Cardiac septum (tissue), 1 donor: ENCODE data around the gene SLAMF7. TPM values are rescaled to one million over a fixed set of nuclear protein-coding genes. Genes with fewer than 3 reads are reported as not detected.

Experiments
- DNase-seq: peaks from one replicate; pipeline ENCODE4 v3.0.0-alpha.2; 2020; ENCODE audit warnings: low spot score
- intact Hi-C: fragments of 100-400 bp; cut with DNase I; formaldehyde crosslinking; loops from one replicate; pipeline ENCODE4 v1.14.0; 2022
- total RNA-seq: library from RNA; stranded (reverse); fragmentation: NEBNext Ultra II Directional; extraction: Animal tissue kit (Norgen Biotek cat#: 25700); gene quantifications from one replicate; pipeline ENCODE4 v1.2.1, GENCODE V29; 2021
- donor health status: DM: no; HTN: no; CAD: no.

The SLAMF7 gene
- total RNA-seq, 1 donor from 2014 or later, result 1.2 TPM

DNA sequence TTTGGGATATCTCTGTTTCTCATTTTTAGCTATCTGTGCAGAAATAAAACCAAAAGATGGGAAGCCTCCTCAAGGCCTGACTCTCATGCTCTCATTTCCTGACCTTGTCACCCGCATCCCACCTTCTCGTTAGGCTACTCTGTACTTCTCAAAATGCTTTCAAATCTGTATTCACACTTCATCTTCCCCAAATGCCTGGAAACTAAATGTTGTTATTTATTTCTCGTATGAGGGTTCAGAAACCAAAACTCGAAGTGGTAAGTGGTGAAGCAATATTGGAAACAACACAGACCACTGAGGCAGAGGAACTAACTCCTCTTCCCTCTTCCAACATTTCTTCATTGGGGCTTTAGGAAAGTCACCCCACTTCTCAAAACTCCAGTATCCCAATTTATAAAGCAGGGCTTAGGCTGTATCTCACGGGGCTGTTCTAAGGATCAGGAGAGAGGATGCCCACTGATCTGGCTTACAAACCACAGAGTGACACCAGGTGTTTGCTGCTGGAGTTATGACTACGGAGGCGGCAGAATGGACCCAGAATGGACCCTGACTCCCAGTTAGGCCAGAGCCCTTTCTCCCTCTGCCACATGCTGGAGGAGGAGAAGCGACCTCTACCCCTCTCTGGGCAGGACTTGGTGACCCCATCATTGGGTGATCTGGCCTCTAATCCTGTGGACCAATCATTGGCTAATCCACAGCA lies 3.5 kb downstream of the SLAMF7 start:
- no peak for DNase-seq
- intact Hi-C loops, result no loop called here

DNA sequence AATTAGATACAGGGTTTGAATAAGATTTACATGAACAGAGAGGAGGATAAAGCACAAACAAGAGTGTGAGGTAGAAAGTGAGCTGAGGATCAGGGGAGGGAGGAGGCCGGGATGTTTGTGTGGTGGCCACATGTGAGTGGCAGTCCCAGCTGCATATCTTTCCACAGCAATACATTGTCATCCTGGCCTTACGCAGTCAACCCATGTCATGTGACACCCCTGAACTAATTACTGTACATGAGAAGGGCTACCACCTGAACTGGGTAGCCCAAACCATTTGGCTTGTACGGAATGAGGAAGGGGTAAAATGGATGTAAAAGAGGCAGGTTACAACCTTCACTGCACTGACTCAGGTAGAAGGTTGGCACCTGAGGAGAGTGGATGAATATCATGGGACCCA lies 4.2 kb downstream of the SLAMF7 start:
- DNase-seq, result no peak
- intact Hi-C loops, result no loop called here

DNA sequence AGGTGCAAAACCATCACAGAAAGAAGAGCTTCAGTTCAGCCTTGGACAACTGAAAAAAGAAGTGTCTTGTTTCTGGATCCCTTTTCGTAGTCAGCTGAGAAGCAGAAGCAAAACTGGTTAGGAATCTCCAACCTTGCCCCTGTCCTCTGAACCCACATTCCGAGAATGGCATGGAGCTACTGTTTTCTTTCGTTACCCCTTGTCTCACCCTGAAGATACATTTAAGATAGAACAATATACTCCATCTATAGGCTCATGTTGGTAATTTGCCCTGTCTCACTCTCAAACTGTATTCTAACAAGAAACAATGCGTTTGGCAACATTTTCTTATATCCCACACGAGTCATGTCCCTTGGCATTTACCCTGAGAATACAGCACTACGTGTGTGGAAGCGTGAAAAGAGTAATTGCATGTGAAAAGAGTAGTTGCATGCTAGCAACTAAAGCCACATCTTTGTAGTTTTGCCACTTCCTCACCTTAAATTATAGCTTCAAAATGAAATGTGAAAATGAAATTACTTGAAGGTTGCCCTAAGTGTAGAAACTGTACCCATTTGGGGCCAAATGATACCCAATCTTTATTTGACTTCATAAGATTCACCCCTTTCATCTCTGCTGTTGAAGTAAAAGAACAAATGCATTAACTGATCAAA lies 5.3 kb downstream of the SLAMF7 start:
- no peak for DNase-seq
- intact Hi-C loops, result no loop called here

- intact Hi-C loops, result no loop called here
- no peak for DNase-seq
Measured at GRCh38 chr1:160744852-160745520, 5.9 kb downstream of the SLAMF7 start.

GRCh38 chr1:160745551-160745950 lies 6.5 kb downstream of the SLAMF7 start:
- intact Hi-C loops, result no loop called here
- no peak for DNase-seq

GRCh38 chr1:160746836-160747500 lies 7.9 kb downstream of the SLAMF7 start:
- intact Hi-C loops, result no loop called here
- no peak for DNase-seq

DNA sequence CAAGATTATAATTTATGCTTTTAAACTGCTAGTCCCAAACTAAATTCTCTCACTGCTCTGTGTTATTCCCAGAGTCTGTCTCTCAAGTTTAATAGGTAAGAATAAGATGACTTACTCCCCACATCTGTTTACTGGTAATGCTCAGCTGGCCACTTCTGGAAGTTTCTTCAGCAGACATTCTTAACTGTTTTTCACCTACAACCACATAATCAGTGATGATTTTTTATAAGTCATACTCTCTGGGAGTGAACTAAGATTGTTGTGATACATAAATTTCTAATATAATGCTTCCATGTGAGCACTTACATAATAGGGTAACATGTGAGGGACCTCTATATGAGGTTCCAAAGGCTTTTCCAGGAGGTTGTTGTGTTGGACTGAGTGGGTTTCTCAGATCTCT lies 8.7 kb downstream of the SLAMF7 start:
- intact Hi-C loops, result no loop called here
- no peak for DNase-seq

GRCh38 chr1:160748181-160748877 lies 9.3 kb downstream of the SLAMF7 start:
- intact Hi-C loops, result no loop called here
- DNase-seq, result no peak

- intact Hi-C loops, result no loop called here
- no peak for DNase-seq
Measured at GRCh38 chr1:160748878-160749269, 9.8 kb downstream of the SLAMF7 start.

GRCh38 chr1:160750608-160751007 lies 11.6 kb downstream of the SLAMF7 start:
- DNase-seq, result no peak
- intact Hi-C loops, result no loop called here

GRCh38 chr1:160752406-160752805 lies 13.4 kb downstream of the SLAMF7 start:
- intact Hi-C loops, result no loop called here

DNA sequence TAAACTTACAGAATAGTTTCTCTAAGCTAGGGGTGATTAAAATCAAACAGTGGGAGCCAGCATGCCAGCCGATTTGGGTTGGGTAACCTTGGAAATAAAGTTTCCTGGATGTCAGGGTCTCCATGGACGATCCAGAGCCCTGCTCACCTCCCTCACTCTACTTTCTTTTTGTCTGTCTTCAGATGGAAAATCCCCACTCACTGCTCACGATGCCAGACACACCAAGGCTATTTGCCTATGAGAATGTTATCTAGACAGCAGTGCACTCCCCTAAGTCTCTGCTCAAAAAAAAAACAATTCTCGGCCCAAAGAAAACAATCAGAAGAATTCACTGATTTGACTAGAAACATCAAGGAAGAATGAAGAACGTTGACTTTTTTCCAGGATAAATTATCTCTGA lies 13.9 kb downstream of the SLAMF7 start:
- no peak for DNase-seq
- intact Hi-C loops, result no loop called here

More at GRCh38 chr1:160752406-160752805, 13.4 kb downstream of the SLAMF7 start:
- DNase-seq, result no peak

DNA sequence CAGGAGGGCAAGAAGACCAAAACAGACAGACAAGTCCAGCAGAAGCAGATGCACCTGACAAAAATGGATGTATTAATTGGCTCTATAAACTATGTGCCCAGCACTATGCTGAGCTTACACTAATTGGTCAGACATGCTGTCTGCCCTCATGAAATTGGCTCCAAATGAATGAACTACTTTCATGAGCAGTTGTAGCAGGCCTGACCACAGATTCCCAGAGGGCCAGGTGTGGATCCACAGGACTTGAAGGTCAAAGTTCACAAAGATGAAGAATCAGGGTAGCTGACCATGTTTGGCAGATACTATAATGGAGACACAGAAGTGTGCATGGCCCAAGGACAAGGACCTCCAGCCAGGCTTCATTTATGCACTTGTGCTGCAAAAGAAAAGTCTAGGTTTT lies 14.5 kb downstream of the SLAMF7 start:
- intact Hi-C loops, result no loop called here
- no peak for DNase-seq

DNA sequence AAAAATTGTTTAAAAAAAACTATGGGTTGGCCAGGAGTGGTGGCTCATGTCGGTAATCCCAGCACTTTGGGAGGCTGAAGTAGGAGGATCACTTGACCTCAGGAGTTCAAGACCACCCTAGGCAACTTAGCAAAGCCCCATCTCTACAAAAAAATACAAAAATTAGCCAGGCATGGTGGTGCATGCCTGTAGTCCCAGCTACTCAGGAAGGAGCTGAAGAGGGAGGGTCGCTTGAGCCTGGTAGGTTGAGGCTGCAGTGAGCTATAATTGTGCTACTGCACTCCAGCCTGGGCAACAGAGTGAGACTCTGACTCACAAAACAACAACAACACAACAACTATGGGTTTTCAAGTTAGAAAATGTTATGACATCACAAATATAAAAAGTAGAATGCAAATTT lies 16.4 kb downstream of the SLAMF7 start:
- no peak for DNase-seq
- intact Hi-C loops, result no loop called here

DNA sequence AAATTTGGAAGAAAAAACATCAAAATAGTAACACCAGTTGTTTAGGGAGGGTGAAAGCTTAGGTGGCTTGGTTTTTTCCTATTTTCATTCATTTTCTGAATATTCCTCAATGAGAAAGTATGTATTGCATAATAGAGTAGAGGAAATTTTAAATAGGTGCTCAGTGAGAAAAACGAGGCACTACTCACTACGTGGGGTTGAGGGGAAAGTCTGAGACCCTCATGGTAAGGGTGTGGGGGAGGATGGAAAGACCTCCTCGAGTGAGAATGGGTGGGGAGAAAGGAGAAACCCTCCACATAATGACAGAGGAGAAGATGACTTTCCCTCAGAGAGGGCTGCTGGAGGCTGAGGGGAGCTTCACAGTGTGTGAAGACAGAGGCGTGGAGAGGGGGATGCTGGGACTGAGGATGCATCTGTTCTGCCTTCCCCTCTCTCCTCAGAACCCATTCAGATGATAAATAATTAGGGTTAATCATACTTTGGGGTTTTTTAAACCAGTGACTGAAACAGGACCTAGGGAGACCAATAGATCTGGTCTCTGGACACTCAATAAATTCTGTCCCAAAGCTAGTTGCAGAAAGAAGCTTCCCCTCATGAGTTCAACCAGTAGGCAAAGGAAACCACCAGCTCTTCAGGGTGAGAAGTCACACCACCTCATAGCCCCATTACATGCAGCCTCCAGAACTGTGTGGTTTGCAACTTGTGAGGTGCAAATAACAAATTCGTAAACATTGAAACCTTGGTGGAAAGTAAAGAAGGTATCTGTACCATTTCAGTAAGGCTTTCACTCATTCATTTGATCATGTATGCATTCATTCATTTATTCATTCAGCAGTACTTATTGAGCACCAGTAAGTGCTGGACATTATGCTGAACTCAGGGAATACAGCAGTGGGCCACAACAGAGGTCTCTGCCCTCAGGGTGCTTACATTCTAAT lies 17.1 kb downstream of the SLAMF7 start:
- no peak for DNase-seq
- intact Hi-C loops, result no loop called here

GRCh38 chr1:160756849-160757201 lies 17.8 kb downstream of the SLAMF7 start:
- intact Hi-C loops, result no loop called here
- DNase-seq, result no peak

DNA sequence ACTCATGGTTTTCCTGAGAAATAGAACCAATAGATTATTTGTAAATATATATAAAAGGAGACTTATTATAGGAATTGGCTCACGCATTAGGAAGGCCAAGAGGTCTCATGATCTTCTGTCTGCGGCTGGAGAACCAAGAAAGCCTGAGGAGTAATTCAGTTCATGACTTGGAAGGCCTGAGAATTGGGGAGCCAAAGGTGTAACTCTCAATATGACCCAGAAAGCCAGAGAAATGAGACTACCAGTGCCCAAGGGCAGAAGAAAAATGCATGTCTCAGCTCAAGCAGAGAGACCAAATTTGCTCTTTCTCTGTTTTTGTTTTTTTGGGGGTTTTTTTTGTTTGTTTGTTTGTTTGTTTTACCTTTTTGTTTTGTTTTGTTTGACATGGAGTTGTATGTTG lies 19.5 kb downstream of the SLAMF7 start:
- no peak for DNase-seq
- intact Hi-C loops, result no loop called here

GRCh38 chr1:160759740-160760139 lies 20.7 kb downstream of the SLAMF7 start:
- intact Hi-C loops, result no loop called here
- DNase-seq, result no peak

GRCh38 chr1:160761046-160761445 lies 22.0 kb downstream of the SLAMF7 start:
- no peak for DNase-seq
- intact Hi-C loops, result no loop called here
